CD14-positive monocyte (primary cell): ENCODE measurements around the gene SCN2B. TPM values are rescaled to one million over a fixed set of nuclear protein-coding genes. Genes with fewer than 3 reads are reported as not detected.

Experiments
- DNase-seq, 3 donors: peaks; one replicate each; pipeline ENCODE4 v3.0.0-alpha.2; 2011 to 2022
- H2AFZ ChIP-seq: 2 replicates; pipeline ENCODE4 v1.6.0; 2012; ENCODE audit warnings: mild to moderate bottlenecking, low read depth, low read length, inconsistent platforms; ENCODE audit not compliant: insufficient read depth, poor library complexity, severe bottlenecking
- H3K27ac ChIP-seq, 2 donors: 1 replicate in 1 of 2; 2 replicates in 1 of 2; pipeline ENCODE4 v1.5.1; 2012 to 2013; ENCODE audit warnings: low read length in 2 of 2, control low read depth in 1 of 2, inconsistent platforms in 1 of 2, low read depth in 1 of 2, mild to moderate bottlenecking in 1 of 2
- H3K27me3 ChIP-seq, 2 donors: one replicate each; pipeline versions ENCODE4 v1.6.0 to v1.6.1; 2011 to 2013; ENCODE audit warnings: low read length in 2 of 2; ENCODE audit not compliant: control insufficient read depth in 2 of 2, insufficient read depth in 2 of 2
- H3K36me3 ChIP-seq, 2 donors: replicated peaks in 1 of 2; 1 replicate in 1 of 2; 2 replicates in 1 of 2; pipeline versions ENCODE4 v1.5.1 to v1.6.1; 2012 to 2013; ENCODE audit warnings: low read length in 2 of 2, control low read depth in 1 of 2, inconsistent platforms in 1 of 2, mild to moderate bottlenecking in 1 of 2; ENCODE audit not compliant: insufficient read depth in 2 of 2, control insufficient read depth in 1 of 2
- H3K4me1 ChIP-seq, 2 donors: 1 replicate in 1 of 2; 2 replicates in 1 of 2; pipeline versions ENCODE4 v1.5.1 to v1.6.1; 2012 to 2013; ENCODE audit warnings: low read length in 2 of 2, control low read depth in 1 of 2, inconsistent platforms in 1 of 2, mild to moderate bottlenecking in 1 of 2, moderate library complexity in 1 of 2; ENCODE audit not compliant: insufficient read depth in 2 of 2, control insufficient read depth in 1 of 2
- H3K4me2 ChIP-seq: replicated peaks from 2 replicates; pipeline ENCODE3; 2012; ENCODE audit warnings: low read length, moderate library complexity, mild to moderate bottlenecking; ENCODE audit not compliant: poor library complexity, severe bottlenecking; ENCODE audit errors: extremely low read depth
- H3K4me3 ChIP-seq, 3 experiments: fragments of 200-600 bp in 1 of 3; sonication (generic) in 1 of 3; replicated peaks in 1 of 3; 1 replicate in 2 of 3; 2 replicates in 1 of 3; pipeline ENCODE4 v1.5.1; 2011 to 2013; ENCODE audit warnings: low read length in 3 of 3, mild to moderate bottlenecking in 3 of 3, control low read depth in 2 of 3, low read depth in 2 of 3, inconsistent platforms in 1 of 3, moderate library complexity in 1 of 3
- H3K79me2 ChIP-seq: 2 replicates; pipeline ENCODE4 v1.6.0; 2012; ENCODE audit warnings: mild to moderate bottlenecking, control low read depth, inconsistent platforms, low read length, moderate library complexity; ENCODE audit not compliant: insufficient read depth
- H3K9ac ChIP-seq: 2 replicates; pipeline ENCODE4 v1.6.0; 2017; ENCODE audit warnings: low read length, mild to moderate bottlenecking; ENCODE audit not compliant: insufficient read depth, poor library complexity, severe bottlenecking
- H3K9me3 ChIP-seq, 2 donors: replicated peaks in 1 of 2; 1 replicate in 1 of 2; 2 replicates in 1 of 2; pipeline versions ENCODE4 v1.5.1 to v1.6.1; 2012 to 2013; ENCODE audit warnings: low read length in 2 of 2, control low read depth in 1 of 2; ENCODE audit not compliant: control insufficient read depth in 1 of 2, insufficient read depth in 1 of 2
- H4K20me1 ChIP-seq: 2 replicates; pipeline ENCODE4 v1.6.0; 2012; ENCODE audit warnings: mild to moderate bottlenecking, low read length, control low read depth, moderate library complexity; ENCODE audit not compliant: insufficient read depth
- H3K27ac Mint-ChIP-seq, 7 donors: one replicate each; pipeline ENCODE4 v1.8.0; 2020; ENCODE audit warnings: mild to moderate bottlenecking in 7 of 7, mixed read lengths in 7 of 7, moderate library complexity in 6 of 7, inconsistent platforms in 2 of 7
- H3K27me3 Mint-ChIP-seq, 3 donors: one replicate each; pipeline ENCODE4 v1.8.0; 2021 to 2022; ENCODE audit warnings: low read depth in 3 of 3, mild to moderate bottlenecking in 3 of 3, mixed read lengths in 3 of 3, moderate library complexity in 3 of 3, inconsistent platforms in 1 of 3
- H3K36me3 Mint-ChIP-seq, 2 donors: one replicate each; pipeline ENCODE4 v1.8.0; 2020; ENCODE audit warnings: mixed read lengths in 2 of 2, inconsistent platforms in 1 of 2, mild to moderate bottlenecking in 1 of 2
- H3K4me1 Mint-ChIP-seq: one replicate; pipeline ENCODE4 v1.8.0; 2020; ENCODE audit warnings: mild to moderate bottlenecking, mixed read lengths
- H3K4me3 Mint-ChIP-seq, 2 donors: one replicate each; pipeline ENCODE4 v1.8.0; 2020; ENCODE audit warnings: mild to moderate bottlenecking in 2 of 2, mixed read lengths in 2 of 2, moderate library complexity in 1 of 2
- H3K9me3 Mint-ChIP-seq, 7 donors: one replicate each; pipeline ENCODE4 v1.8.0; 2020 to 2022; ENCODE audit warnings: mixed read lengths in 7 of 7, mild to moderate bottlenecking in 6 of 7, moderate library complexity in 6 of 7, inconsistent platforms in 2 of 7
- WGBS: methylation state at CpG from one replicate; pipeline ENCODE4 v1.1.5; 2013; ENCODE audit warnings: missing lambda C conversion rate; ENCODE audit not compliant: insufficient coverage; 5-methylcytosine and 5-hydroxymethylcytosine counted together
- intact Hi-C, 2 donors: fragments of 100-400 bp; cut with micrococcal nuclease; formaldehyde crosslinking; loops; one replicate each; pipeline versions ENCODE4 v1.15.0 to v1.15.1; 2023
- polyA plus RNA-seq, 3 donors: library from polyadenylated mRNA; depleted of rRNA in 1 of 3; unstranded in 2 of 3; stranded (reverse) in 1 of 3; fragments of 300-500 nt in 2 of 3; fragments of >200 nt in 1 of 3; fragmentation: Illumina TruSeq in 2 of 3; gene quantifications; 1 replicate in 2 of 3; 2 replicates in 1 of 3; pipeline ENCODE4 v1.2.3, GENCODE V29; 2012 to 2021
- TF ChIP-seq, protein P1 (sequence below): fragments of 200-600 bp; IDR thresholded peaks from one replicate; pipeline ENCODE4 v1.8.0; 2022; ENCODE audit warnings: antibody characterized with exemption, mild to moderate bottlenecking

The SCN2B gene
- polyA plus RNA-seq, 3 donors = 0.01 TPM; not detected in 2

DNA sequence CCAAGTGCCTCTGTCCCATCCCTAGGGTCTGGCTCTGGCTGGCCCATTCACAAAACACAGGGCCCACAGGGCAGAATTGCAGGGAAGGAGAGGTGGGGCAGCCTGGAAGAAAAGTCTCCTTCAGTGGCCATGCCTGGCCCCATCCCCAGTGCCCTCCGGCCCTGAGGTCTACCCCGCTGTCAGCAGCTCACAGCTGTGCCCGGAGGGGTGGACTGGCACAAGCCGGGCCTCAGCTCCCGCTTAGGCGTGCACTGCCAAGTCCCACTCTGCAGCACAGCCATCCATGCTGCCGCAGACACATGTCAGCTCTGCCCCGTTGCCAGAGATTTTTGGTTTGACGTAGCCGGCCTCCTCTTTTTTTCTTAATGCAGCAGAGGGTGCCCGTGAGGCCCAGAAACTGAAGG lies 3.9 kb upstream of the SCN2B start:
- intact Hi-C loops = no loop called here
- Mint-ChIP-seq H3K27ac (peak overlapping the region in 1 of 7 donors; percentile 52), H3K27me3 (peaks cover 2 to 11% (median 11%) of the 10 kb centered on the region in 3 donors), H3K9me3 (peaks cover 0 to 3% (median 0%) of the 10 kb centered on the region in 7 donors), H3K36me3 (no peaks in the 10 kb centered on the region), H3K4me1 (peaks cover 58% of the 10 kb centered on the region), H3K4me3 (peak overlapping the region in 1 of 2 donors; percentile 39)
- H3K4me2 ChIP-seq = peak overlapping the region; percentile 38
- H4K20me1 ChIP-seq = no peaks in the 10 kb centered on the region
- H3K79me2 ChIP-seq = no peaks in the 10 kb centered on the region
- H3K36me3 ChIP-seq = no peaks in the 10 kb centered on the region
- H3K9ac ChIP-seq = no peak overlapping the region
- peak in 2 of 3 donors; percentile 16 to 17 for DNase-seq
- TF ChIP-seq, protein P1, sequence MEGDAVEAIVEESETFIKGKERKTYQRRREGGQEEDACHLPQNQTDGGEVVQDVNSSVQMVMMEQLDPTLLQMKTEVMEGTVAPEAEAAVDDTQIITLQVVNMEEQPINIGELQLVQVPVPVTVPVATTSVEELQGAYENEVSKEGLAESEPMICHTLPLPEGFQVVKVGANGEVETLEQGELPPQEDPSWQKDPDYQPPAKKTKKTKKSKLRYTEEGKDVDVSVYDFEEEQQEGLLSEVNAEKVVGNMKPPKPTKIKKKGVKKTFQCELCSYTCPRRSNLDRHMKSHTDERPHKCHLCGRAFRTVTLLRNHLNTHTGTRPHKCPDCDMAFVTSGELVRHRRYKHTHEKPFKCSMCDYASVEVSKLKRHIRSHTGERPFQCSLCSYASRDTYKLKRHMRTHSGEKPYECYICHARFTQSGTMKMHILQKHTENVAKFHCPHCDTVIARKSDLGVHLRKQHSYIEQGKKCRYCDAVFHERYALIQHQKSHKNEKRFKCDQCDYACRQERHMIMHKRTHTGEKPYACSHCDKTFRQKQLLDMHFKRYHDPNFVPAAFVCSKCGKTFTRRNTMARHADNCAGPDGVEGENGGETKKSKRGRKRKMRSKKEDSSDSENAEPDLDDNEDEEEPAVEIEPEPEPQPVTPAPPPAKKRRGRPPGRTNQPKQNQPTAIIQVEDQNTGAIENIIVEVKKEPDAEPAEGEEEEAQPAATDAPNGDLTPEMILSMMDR = no peak
- 6% methylated on average over 10 of the region's 11 CpGs for WGBS
- H3K4me3 ChIP-seq = peak overlapping the region in 1 of 3 experiments; percentile 37
- no peaks in the 10 kb centered on the region for H3K27me3 ChIP-seq
- H3K9me3 ChIP-seq = no peaks in the 10 kb centered on the region
- no peak overlapping the region for H3K27ac ChIP-seq
- H2AFZ ChIP-seq = peak overlapping the region; percentile 73
- H3K4me1 ChIP-seq = peaks cover 51 to 57% of the 10 kb centered on the region in 2 donors

DNA sequence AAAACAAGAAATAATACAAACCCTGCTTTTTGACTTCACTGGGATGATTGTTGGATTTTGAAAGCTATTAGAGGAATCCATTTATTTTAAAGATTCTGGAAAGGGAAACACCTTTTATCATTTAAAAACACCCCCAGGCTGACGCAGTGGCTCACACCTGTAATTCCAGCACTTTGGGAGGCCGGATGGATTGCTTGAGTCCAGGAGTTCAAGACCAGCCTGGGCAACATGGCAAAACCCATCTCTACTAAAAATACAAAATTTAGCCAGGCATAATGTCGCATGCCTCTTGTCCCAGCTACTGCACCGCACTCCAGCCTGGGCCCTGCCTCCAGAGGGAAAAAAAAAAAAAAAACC lies 317 bp upstream of the SCN2B start:
- Mint-ChIP-seq H3K9me3 (peaks cover 0 to 3% (median 0%) of the 10 kb centered on the region in 7 donors), H3K27ac (peak overlapping the region in 1 of 7 donors; percentile 10), H3K4me1 (peaks cover 45% of the 10 kb centered on the region), H3K36me3 (no peaks in the 10 kb centered on the region), H3K27me3 (peaks cover 4 to 15% (median 11%) of the 10 kb centered on the region in 3 donors), H3K4me3 (no peak overlapping the region)
- WGBS = 93% methylated on average over 2 of the region's 4 CpGs
- no peaks in the 10 kb centered on the region for H3K9me3 ChIP-seq
- H3K27me3 ChIP-seq = no peaks in the 10 kb centered on the region
- TF ChIP-seq, protein P1 = no peak
- H4K20me1 ChIP-seq = no peaks in the 10 kb centered on the region
- H3K79me2 ChIP-seq = no peaks in the 10 kb centered on the region
- H3K4me1 ChIP-seq = peaks cover 34 to 39% of the 10 kb centered on the region in 2 donors
- DNase-seq = no peak
- no peak overlapping the region for H3K27ac ChIP-seq
- intact Hi-C loops = no loop called here
- no peak overlapping the region for H3K4me3 ChIP-seq
- H3K4me2 ChIP-seq = no peak overlapping the region
- H3K36me3 ChIP-seq = no peaks in the 10 kb centered on the region
- H2AFZ ChIP-seq = no peak overlapping the region
- H3K9ac ChIP-seq = no peak overlapping the region
